Fibroblast of skin of abdomen (primary cell): ENCODE data around the gene SAP30L.
A peak's percentile ranks its signal among the peaks of the same experiment; 100 is the strongest.

ENCODE experiments used
- DNase-seq: peaks from one replicate; pipeline ENCODE4 v3.0.0-alpha.2; 2013

Gene SAP30L

GRCh38 chr5:154466147-154466546, 20.4 kb downstream of the SAP30L start:
- DNase-seq: no peak

GRCh38 chr5:154466671-154467070, 20.9 kb downstream of the SAP30L start:
- DNase-seq: peak; percentile 23

- DNase-seq: peak; percentile 53
Observed at GRCh38 chr5:154467655-154468354, 22.0 kb downstream of the SAP30L start.

GRCh38 chr5:154470137-154470536, 24.3 kb downstream of the SAP30L start:
- no peak for DNase-seq

- no peak for DNase-seq
Observed at GRCh38 chr5:154470947-154471870, 25.4 kb downstream of the SAP30L start.

- DNase-seq: no peak
Observed at GRCh38 chr5:154472871-154473580, 27.2 kb downstream of the SAP30L start.

- DNase-seq: no peak
Observed at GRCh38 chr5:154473581-154474283, 27.9 kb downstream of the SAP30L start.

GRCh38 chr5:154474396-154475334, 28.9 kb downstream of the SAP30L start:
- DNase-seq: no peak

GRCh38 chr5:154475591-154476353, 30.0 kb downstream of the SAP30L start:
- no peak for DNase-seq

GRCh38 chr5:154476354-154477205, 30.8 kb downstream of the SAP30L start:
- DNase-seq: no peak

GRCh38 chr5:154477382-154478223, 31.8 kb downstream of the SAP30L start:
- no peak for DNase-seq

GRCh38 chr5:154478224-154478565, 32.4 kb downstream of the SAP30L start, which contains the start of gene HAND1:
Gene HAND1 (minus strand): TSS chr5:154478227. CDS start chr5:154478008, 219 bp downstream.
- peak; percentile 31 for DNase-seq

- no peak for DNase-seq
Observed at GRCh38 chr5:154478752-154479159, 33.0 kb downstream of the SAP30L start.

- no peak for DNase-seq
Observed at GRCh38 chr5:154479160-154479943, 33.6 kb downstream of the SAP30L start.

GRCh38 chr5:154479944-154480750, 34.4 kb downstream of the SAP30L start:
- no peak for DNase-seq

- no peak for DNase-seq
Observed at GRCh38 chr5:154480847-154481246, 35.0 kb downstream of the SAP30L start.
